KMS-11 (cell line): Measurements from ENCODE around the gene SLC2A2.

ENCODE experiments used
- H2AFZ ChIP-seq: fragments of 200-600 bp; sonication (generic); 2 replicates; pipeline ENCODE4 v1.6.1; 2016; ENCODE audit warnings: antibody characterized with exemption, mixed run types, low read depth
- H3K27ac ChIP-seq: fragments of 200-600 bp; sonication (generic); 2 replicates; pipeline ENCODE4 v1.6.1; 2016; ENCODE audit warnings: mild to moderate bottlenecking, mixed run types
- H3K27me3 ChIP-seq: fragments of 200-600 bp; sonication (generic); 2 replicates; pipeline ENCODE4 v1.6.1; 2017; ENCODE audit warnings: mild to moderate bottlenecking, low read depth, mixed run types, moderate library complexity; ENCODE audit not compliant: insufficient read depth
- H3K36me3 ChIP-seq: fragments of 200-600 bp; sonication (generic); 2 replicates; pipeline ENCODE4 v1.6.1; 2017; ENCODE audit warnings: mild to moderate bottlenecking, mixed run types; ENCODE audit not compliant: insufficient read depth
- H3K4me1 ChIP-seq: fragments of 200-600 bp; sonication (generic); 2 replicates; pipeline ENCODE4 v1.6.1; 2016; ENCODE audit warnings: mild to moderate bottlenecking, low read depth, mixed run types; ENCODE audit not compliant: poor library complexity, severe bottlenecking
- H3K4me2 ChIP-seq: fragments of 200-600 bp; sonication (generic); 2 replicates; pipeline ENCODE4 v1.7.0; 2016; ENCODE audit warnings: mild to moderate bottlenecking, mixed run types
- H3K4me3 ChIP-seq: fragments of 200-600 bp; sonication (generic); IDR thresholded peaks from 2 replicates; pipeline ENCODE4 v1.6.1; 2017; ENCODE audit warnings: low read depth, low read length, mixed read lengths; ENCODE audit not compliant: insufficient read depth
- H3K79me2 ChIP-seq: fragments of 200-600 bp; sonication (generic); 2 replicates; pipeline ENCODE4 v1.6.1; 2016; ENCODE audit warnings: low read depth, mixed run types; ENCODE audit not compliant: insufficient read depth
- H3K9ac ChIP-seq: fragments of 200-600 bp; sonication (generic); 2 replicates; pipeline ENCODE4 v1.6.1; 2016; ENCODE audit warnings: mild to moderate bottlenecking, mixed run types
- H4K20me1 ChIP-seq: fragments of 200-600 bp; sonication (generic); 2 replicates; pipeline ENCODE4 v1.6.1; 2016; ENCODE audit warnings: mild to moderate bottlenecking, mixed run types; ENCODE audit not compliant: insufficient read depth
- TF ChIP-seq, protein P1 (sequence below): fragments of 200-600 bp; sonication (generic); conservative IDR thresholded peaks from 2 replicates; pipeline ENCODE4 v1.6.1; 2017; ENCODE audit warnings: low read depth, mild to moderate bottlenecking, antibody characterized with exemption, low read length, moderate library complexity, mixed read lengths

Gene SLC2A2

DNA sequence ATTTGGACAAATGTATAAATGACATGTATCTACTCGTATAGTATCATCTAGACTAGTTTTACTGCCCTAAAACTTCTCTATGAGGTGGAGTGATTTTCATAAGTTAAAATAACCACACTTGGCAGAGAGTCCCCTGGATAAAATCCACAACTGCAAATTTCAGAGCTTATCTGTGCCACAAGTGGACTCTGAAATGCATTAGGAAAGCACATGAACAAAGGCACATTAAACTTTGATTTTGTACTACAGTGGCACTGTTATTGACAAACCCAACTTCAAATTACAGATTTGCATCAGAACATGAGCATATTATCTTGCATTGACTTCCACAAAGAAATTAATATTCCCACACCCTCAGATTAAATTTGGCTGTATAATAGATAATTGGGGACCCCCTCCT, 60.0 kb downstream of the SLC2A2 start:
- no peaks in the 10 kb centered on the region for H3K4me1 ChIP-seq
- TF ChIP-seq, protein P1, sequence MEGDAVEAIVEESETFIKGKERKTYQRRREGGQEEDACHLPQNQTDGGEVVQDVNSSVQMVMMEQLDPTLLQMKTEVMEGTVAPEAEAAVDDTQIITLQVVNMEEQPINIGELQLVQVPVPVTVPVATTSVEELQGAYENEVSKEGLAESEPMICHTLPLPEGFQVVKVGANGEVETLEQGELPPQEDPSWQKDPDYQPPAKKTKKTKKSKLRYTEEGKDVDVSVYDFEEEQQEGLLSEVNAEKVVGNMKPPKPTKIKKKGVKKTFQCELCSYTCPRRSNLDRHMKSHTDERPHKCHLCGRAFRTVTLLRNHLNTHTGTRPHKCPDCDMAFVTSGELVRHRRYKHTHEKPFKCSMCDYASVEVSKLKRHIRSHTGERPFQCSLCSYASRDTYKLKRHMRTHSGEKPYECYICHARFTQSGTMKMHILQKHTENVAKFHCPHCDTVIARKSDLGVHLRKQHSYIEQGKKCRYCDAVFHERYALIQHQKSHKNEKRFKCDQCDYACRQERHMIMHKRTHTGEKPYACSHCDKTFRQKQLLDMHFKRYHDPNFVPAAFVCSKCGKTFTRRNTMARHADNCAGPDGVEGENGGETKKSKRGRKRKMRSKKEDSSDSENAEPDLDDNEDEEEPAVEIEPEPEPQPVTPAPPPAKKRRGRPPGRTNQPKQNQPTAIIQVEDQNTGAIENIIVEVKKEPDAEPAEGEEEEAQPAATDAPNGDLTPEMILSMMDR, result no peak
- H3K9ac ChIP-seq, result no peak overlapping the region
- no peaks in the 10 kb centered on the region for H3K27me3 ChIP-seq
- no peaks in the 10 kb centered on the region for H3K36me3 ChIP-seq
- no peak overlapping the region for H3K4me3 ChIP-seq
- no peak overlapping the region for H2AFZ ChIP-seq
- H3K79me2 ChIP-seq, result no peaks in the 10 kb centered on the region
- no peak overlapping the region for H3K27ac ChIP-seq
- H3K4me2 ChIP-seq, result no peak overlapping the region
- H4K20me1 ChIP-seq, result no peaks in the 10 kb centered on the region

DNA sequence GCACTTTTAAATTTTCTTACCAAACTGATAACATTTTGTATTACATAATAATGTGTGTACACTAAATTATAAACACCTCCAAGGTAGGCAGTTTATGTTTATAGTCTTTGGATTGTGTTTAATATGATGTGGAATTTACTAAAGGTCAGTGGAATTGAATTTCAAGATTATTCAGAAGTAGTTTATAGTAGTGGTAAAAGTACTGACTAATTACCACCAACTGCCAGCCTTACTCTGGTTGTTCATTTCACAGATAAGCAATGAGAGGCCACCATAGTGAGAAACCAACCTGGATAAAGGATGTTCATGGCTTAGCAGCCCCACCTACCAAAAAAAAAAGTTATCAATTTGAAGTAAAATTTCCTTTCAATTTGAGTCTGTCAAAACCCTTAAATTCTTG, 64.1 kb downstream of the SLC2A2 start:
- TF ChIP-seq, protein P1, result no peak
- Histone ChIP-seq H4K20me1 (no peaks in the 10 kb centered on the region), H2AFZ (no peak overlapping the region), H3K27me3 (no peaks in the 10 kb centered on the region), H3K27ac (no peak overlapping the region), H3K9ac (no peak overlapping the region), H3K79me2 (no peaks in the 10 kb centered on the region), H3K36me3 (no peaks in the 10 kb centered on the region), H3K4me3 (no peak overlapping the region), H3K4me1 (no peaks in the 10 kb centered on the region), H3K4me2 (no peak overlapping the region)

DNA sequence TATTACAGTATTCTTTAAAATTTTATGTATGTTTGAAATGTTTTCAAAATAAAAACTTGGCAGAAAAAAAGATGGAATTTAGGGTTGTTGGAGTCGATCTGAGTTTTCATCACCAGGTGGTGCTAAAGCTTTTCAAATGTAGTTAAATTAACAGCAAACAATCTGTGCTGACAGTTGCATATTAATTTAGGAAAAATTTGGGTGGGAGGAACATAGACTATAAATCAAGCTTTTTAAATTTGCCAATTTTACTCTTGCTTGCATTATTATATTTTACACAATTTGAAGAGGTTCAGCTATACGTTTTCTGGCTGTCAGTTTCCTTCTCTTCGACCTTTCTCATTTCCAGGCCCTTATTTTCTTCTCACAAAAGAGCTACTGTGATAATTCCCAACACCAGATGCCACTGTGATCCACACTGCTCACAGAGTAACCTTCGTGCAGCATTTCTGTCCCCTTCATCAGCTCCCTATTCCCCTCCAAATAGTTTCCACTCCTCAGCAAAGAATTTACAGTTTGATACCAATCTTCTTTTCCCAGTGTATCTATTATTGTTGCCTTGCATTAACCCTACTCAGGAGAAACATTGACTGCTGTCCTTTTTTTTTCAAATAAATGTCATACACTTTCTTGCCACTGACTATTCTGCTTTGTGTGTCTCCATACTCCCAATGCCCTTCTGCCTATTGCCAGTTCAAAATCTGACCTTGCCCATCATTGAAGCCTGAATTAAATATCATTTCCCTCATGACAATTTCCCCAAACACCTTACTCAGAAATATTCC, 64.7 kb downstream of the SLC2A2 start:
- H3K4me3 ChIP-seq, result no peak overlapping the region
- no peaks in the 10 kb centered on the region for H4K20me1 ChIP-seq
- no peak overlapping the region for H3K27ac ChIP-seq
- no peak overlapping the region for H3K4me2 ChIP-seq
- no peaks in the 10 kb centered on the region for H3K79me2 ChIP-seq
- H3K27me3 ChIP-seq, result no peaks in the 10 kb centered on the region
- no peaks in the 10 kb centered on the region for H3K4me1 ChIP-seq
- no peak overlapping the region for H3K9ac ChIP-seq
- no peaks in the 10 kb centered on the region for H3K36me3 ChIP-seq
- H2AFZ ChIP-seq, result no peak overlapping the region
- TF ChIP-seq, protein P1, result peak; percentile 86

DNA sequence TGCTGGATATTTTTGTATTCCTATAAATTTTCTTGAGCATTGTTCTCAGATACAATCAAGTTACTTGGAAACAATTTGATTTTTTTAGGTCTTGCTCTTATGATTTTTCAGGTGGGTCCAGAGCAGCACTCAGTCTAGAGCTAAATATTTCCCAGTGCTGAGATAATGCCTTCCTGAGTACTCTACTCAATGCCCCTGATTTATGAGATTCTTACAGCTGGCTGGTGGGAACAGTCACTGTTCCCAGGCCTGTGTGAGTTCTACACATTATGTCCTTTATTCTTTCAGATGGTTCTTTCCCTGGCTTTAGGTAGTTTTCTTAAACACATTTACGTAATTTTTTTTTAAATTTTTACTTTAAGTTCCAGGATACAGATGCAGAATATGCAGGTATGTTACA, 67.1 kb downstream of the SLC2A2 start:
- no peaks in the 10 kb centered on the region for H3K79me2 ChIP-seq
- H4K20me1 ChIP-seq, result no peaks in the 10 kb centered on the region
- H3K9ac ChIP-seq, result no peak overlapping the region
- no peak overlapping the region for H3K4me2 ChIP-seq
- H3K4me1 ChIP-seq, result no peaks in the 10 kb centered on the region
- no peak overlapping the region for H3K27ac ChIP-seq
- no peak overlapping the region for H3K4me3 ChIP-seq
- TF ChIP-seq, protein P1, result no peak
- H3K36me3 ChIP-seq, result no peaks in the 10 kb centered on the region
- no peak overlapping the region for H2AFZ ChIP-seq
- no peaks in the 10 kb centered on the region for H3K27me3 ChIP-seq
